Right lobe of liver (tissue), 6 donors: ENCODE measurements around the gene SLC30A2. TPM values are rescaled to one million over a fixed set of nuclear protein-coding genes. Genes with fewer than 3 reads are reported as not detected.

Source experiments
- ATAC-seq, 4 donors: fragments of 200-7000 bp; cut with Tn5 transposase; one replicate each; pipeline ENCODE4 v1.9.1; 2020; ENCODE audit warnings: mild to moderate bottlenecking in 4 of 4, moderate library complexity in 4 of 4
- DNase-seq, 3 donors: peaks; one replicate each; pipeline ENCODE4 v3.0.0-alpha.2; 2020
- H3K27ac ChIP-seq, 3 donors: fragments of 200-600 bp; one replicate each; pipeline ENCODE4 v1.8.0; 2022
- H3K27me3 ChIP-seq, 2 donors: fragments of 200-600 bp; one replicate each; pipeline ENCODE4 v1.8.0; 2022
- H3K36me3 ChIP-seq, 4 donors: fragments of 200-600 bp; sonication (generic) in 1 of 4; one replicate each; pipeline versions ENCODE4 v1.5.1 to v1.8.0; 2017 to 2022; ENCODE audit warnings: control low read depth in 1 of 4
- H3K4me1 ChIP-seq, 4 donors: fragments of 200-600 bp; sonication (generic) in 1 of 4; one replicate each; pipeline versions ENCODE4 v1.5.1 to v1.8.0; 2017 to 2022; ENCODE audit warnings: control low read depth in 1 of 4
- H3K4me3 ChIP-seq, 3 donors: fragments of 200-600 bp; one replicate each; pipeline ENCODE4 v1.8.0; 2022
- H3K9me3 ChIP-seq, 4 donors: fragments of 200-600 bp; sonication (generic) in 1 of 4; one replicate each; pipeline versions ENCODE4 v1.5.1 to v1.8.0; 2017 to 2022; ENCODE audit warnings: control low read depth in 1 of 4
- POLR2A ChIP-seq: fragments of 450-650 bp; IDR thresholded peaks from one replicate; pipeline ENCODE4 v1.6.1; 2017; ENCODE audit warnings: antibody characterized with exemption, mild to moderate bottlenecking
- WGBS: methylation state at CpG from one replicate; pipeline ENCODE4 v1.1.6; 2018; ENCODE audit warnings: low coverage, low lambda C conversion rate; ENCODE audit not compliant: insufficient coverage; ENCODE audit errors: missing lambda C conversion rate; 5-methylcytosine and 5-hydroxymethylcytosine counted together
- intact Hi-C, 2 donors: fragments of 100-400 bp; cut with DNase I; formaldehyde crosslinking; loops; one replicate each; pipeline versions ENCODE4 v1.11.2 to v1.14.1; 2022
- total RNA-seq, 6 experiments: library from RNA; depleted of rRNA in 2 of 6; stranded (reverse); fragments of >200 nt in 2 of 6; fragmentation: NEBNext Ultra II Directional in 3 of 6; extraction: Animal tissue kit (Norgen Biotek cat#: 25700) in 3 of 6; gene quantifications; one replicate each; pipeline versions ENCODE4 v1.1.0 to v1.2.4, GENCODE V29; 2016 to 2023
- TF ChIP-seq, protein P1 (sequence below), 4 donors: fragments of 200-600 bp in 3 of 4; fragments of 450-650 bp in 1 of 4; IDR thresholded peaks; one replicate each; pipeline versions ENCODE4 v1.5.1 to v1.8.0; 2016 to 2022; ENCODE audit warnings: antibody characterized with exemption in 4 of 4, mild to moderate bottlenecking in 2 of 4
- donor health status: DM: no; HTN: yes; CAD: no.
- donor health status: DM: no; HTN: no; CAD: no.
- donor health status: DM: no; HTN: no; CAD: no.
- donor health status: DM: no; HTN: yes; CAD: no.
- donor health status: DM: no; HTN: yes; CAD: no.

The SLC30A2 gene
- total RNA-seq, 6 experiments from 2014 or later, result 0.07 to 0.31 (median 0.22) TPM; not detected in 1

- ATAC-seq (no peak), DNase-seq (no peak)
- peaks cover 0 to 14% (median 4%) of the 10 kb centered on the region in 4 donors for H3K4me1 ChIP-seq
- peaks cover 0 to 6% (median 0%) of the 10 kb centered on the region in 4 donors for H3K36me3 ChIP-seq
- TF ChIP-seq, protein P1, sequence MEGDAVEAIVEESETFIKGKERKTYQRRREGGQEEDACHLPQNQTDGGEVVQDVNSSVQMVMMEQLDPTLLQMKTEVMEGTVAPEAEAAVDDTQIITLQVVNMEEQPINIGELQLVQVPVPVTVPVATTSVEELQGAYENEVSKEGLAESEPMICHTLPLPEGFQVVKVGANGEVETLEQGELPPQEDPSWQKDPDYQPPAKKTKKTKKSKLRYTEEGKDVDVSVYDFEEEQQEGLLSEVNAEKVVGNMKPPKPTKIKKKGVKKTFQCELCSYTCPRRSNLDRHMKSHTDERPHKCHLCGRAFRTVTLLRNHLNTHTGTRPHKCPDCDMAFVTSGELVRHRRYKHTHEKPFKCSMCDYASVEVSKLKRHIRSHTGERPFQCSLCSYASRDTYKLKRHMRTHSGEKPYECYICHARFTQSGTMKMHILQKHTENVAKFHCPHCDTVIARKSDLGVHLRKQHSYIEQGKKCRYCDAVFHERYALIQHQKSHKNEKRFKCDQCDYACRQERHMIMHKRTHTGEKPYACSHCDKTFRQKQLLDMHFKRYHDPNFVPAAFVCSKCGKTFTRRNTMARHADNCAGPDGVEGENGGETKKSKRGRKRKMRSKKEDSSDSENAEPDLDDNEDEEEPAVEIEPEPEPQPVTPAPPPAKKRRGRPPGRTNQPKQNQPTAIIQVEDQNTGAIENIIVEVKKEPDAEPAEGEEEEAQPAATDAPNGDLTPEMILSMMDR (IDR thresholded peaks at IDR 0.05), result no peak
- TF ChIP-seq POLR2A, result no peak
- no peak overlapping the region for H3K27ac ChIP-seq
- H3K9me3 ChIP-seq, result no peaks in the 10 kb centered on the region
- intact Hi-C loops, result loop anchor here (5.0 kb wide), 2 partner anchors 97 to 157 kb away; no protein-coding TSS in a partner anchor
- no peak overlapping the region for H3K4me3 ChIP-seq
- 93% methylated on average over 2 of the region's 3 CpGs for WGBS
- no peaks in the 10 kb centered on the region for H3K27me3 ChIP-seq
Measured at GRCh38 chr1:25994402-25995150, 51.3 kb downstream of the SLC30A2 start.

DNA sequence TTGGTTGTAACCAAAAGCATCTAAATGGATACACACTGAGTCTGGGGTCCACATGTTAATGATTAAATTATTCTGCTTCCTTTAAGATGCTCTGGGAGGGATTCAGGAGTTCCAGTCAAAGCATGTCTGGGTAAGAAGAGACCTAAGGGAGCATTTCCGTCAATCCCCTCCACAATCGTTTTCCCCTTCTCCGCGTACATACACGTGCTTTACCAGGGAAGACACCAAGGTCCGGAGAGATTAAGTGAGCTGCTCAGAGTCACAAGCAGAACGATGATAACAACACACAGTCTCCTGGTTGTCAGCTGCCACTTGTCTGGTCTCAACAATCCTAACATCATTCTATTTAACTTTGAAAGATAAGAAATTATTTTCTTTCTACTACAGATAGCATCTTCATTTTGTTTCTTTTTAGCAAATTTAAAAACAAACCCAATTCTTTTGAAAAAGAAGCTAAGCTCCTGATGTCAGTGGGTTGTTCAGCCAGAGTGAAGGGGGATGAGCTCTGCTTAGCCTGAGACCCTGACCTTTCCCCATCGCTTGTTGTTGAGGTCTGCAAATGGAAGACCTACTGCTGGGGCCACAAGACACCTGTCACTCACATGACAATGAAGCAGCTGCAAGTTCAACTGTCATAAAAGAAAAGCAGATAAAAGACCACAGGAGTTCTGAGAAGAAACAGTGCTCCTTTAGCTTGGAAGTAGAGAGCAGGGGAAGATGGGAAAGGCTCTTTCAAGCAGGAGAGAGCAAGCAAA lies 52.5 kb downstream of the SLC30A2 start:
- Histone ChIP-seq H3K4me3 (no peak overlapping the region), H3K4me1 (peaks cover 0 to 10% (median 4%) of the 10 kb centered on the region in 4 donors), H3K36me3 (peaks cover 0 to 10% (median 0%) of the 10 kb centered on the region in 4 donors), H3K27me3 (no peaks in the 10 kb centered on the region), H3K9me3 (no peaks in the 10 kb centered on the region), H3K27ac (no peak overlapping the region)
- 83% methylated on average over 7 of the region's 8 CpGs for WGBS
- DNase-seq (no peak), ATAC-seq (no peak)
- intact Hi-C loops, result no loop called here
- no peak for TF ChIP-seq POLR2A
- TF ChIP-seq, protein P1 (IDR thresholded peaks at IDR 0.05), result no peak

DNA sequence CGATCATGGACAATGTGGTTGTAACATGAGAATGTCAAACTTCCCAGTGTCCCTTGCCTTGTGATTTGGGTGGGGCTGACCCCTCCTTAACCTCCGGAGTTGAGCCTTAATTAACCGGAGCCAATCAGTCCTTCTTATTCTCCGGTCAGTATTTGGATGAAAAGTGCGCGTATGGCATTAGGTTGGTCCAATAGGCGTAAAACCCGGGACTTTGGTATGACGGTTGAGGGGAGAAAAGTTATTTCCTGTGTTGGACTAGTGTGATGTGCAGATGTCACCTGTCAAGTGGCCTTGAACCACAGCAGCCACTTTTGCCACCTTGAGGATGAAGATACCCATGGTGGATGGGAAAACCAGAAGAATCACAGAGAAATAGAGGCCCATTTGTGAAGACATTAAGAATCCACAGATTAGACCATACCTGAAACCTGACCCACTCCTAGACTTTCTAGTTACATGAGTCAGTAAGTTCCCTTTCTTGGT lies 53.2 kb downstream of the SLC30A2 start:
- TF ChIP-seq, protein P1 (IDR thresholded peaks at IDR 0.05), result no peak
- no peak for TF ChIP-seq POLR2A
- Histone ChIP-seq H3K4me3 (no peak overlapping the region), H3K27me3 (no peaks in the 10 kb centered on the region), H3K36me3 (peaks cover 0 to 13% (median 0%) of the 10 kb centered on the region in 4 donors), H3K9me3 (no peaks in the 10 kb centered on the region), H3K27ac (no peak overlapping the region), H3K4me1 (peaks cover 0 to 8% (median 3%) of the 10 kb centered on the region in 4 donors)
- intact Hi-C loops, result no loop called here
- DNase-seq (no peak), ATAC-seq (no peak)
- 90% methylated on average over 9 of the region's 9 CpGs for WGBS

GRCh38 chr1:25991937-25992688 lies 53.8 kb downstream of the SLC30A2 start:
- intact Hi-C loops, result no loop called here

More at GRCh38 chr1:25991937-25992688, 53.8 kb downstream of the SLC30A2 start:
- 77% methylated on average over 5 of the region's 5 CpGs for WGBS
- Histone ChIP-seq H3K27ac (no peak overlapping the region), H3K4me1 (peaks cover 0 to 6% (median 2%) of the 10 kb centered on the region in 4 donors), H3K9me3 (no peaks in the 10 kb centered on the region), H3K27me3 (no peaks in the 10 kb centered on the region), H3K36me3 (peaks cover 0 to 19% (median 0%) of the 10 kb centered on the region in 4 donors), H3K4me3 (no peak overlapping the region)
- TF ChIP-seq, protein P1 (IDR thresholded peaks at IDR 0.05), result no peak
- no peak for TF ChIP-seq POLR2A
- DNase-seq (no peak), ATAC-seq (no peak)
